ENCODE measurements around the gene ZNF665.
A peak's percentile ranks its signal among the peaks of the same experiment; 100 is the strongest.
"Not testable (repeated sequence)": the region's sequence is repeated elsewhere in the genome, so short reads cannot be mapped to it uniquely, and the experiment has no call there.

The ZNF665 gene

DNA sequence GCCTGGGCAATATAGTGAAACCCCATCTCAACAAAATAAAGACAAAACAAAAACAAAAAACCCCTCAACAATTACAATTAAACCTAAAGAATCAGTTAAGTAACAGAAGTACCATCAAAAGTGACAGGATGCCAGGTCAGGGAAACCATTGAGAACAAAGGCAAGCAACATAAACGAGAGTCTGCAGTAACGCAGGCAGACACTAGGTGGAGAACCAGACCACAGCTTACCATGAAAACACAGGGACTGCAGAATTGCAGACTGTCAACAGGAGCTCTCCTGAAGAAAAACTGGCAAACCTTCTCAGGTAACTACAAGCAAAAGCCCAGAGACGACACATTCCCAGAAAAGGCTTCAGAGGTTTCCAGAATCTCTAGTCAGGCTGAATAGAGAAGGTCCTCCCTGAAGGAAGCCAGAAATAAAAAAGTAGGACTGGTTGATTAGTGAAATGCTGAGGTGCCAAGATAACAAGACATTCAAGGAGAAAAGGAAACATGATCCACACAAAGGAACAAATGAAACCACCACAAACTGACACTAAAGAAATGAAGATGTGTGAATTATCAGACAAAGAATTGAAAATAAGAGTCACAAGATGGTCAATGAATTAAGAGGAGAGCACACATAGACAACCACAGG is 2.2 kb upstream of the ZNF665 start:
- no peak overlapping the region for H3K4me3 ChIP-seq (ENCODE audit: low read depth, low read length)
- DNase-seq (ENCODE audit: low read depth), result peak; percentile 73
- TF ChIP-seq, protein P1, sequence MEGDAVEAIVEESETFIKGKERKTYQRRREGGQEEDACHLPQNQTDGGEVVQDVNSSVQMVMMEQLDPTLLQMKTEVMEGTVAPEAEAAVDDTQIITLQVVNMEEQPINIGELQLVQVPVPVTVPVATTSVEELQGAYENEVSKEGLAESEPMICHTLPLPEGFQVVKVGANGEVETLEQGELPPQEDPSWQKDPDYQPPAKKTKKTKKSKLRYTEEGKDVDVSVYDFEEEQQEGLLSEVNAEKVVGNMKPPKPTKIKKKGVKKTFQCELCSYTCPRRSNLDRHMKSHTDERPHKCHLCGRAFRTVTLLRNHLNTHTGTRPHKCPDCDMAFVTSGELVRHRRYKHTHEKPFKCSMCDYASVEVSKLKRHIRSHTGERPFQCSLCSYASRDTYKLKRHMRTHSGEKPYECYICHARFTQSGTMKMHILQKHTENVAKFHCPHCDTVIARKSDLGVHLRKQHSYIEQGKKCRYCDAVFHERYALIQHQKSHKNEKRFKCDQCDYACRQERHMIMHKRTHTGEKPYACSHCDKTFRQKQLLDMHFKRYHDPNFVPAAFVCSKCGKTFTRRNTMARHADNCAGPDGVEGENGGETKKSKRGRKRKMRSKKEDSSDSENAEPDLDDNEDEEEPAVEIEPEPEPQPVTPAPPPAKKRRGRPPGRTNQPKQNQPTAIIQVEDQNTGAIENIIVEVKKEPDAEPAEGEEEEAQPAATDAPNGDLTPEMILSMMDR (IDR thresholded peaks at IDR 0.05; ENCODE audit: control insufficient read depth, extremely low read depth, insufficient read depth), result peak; percentile 86

DNA sequence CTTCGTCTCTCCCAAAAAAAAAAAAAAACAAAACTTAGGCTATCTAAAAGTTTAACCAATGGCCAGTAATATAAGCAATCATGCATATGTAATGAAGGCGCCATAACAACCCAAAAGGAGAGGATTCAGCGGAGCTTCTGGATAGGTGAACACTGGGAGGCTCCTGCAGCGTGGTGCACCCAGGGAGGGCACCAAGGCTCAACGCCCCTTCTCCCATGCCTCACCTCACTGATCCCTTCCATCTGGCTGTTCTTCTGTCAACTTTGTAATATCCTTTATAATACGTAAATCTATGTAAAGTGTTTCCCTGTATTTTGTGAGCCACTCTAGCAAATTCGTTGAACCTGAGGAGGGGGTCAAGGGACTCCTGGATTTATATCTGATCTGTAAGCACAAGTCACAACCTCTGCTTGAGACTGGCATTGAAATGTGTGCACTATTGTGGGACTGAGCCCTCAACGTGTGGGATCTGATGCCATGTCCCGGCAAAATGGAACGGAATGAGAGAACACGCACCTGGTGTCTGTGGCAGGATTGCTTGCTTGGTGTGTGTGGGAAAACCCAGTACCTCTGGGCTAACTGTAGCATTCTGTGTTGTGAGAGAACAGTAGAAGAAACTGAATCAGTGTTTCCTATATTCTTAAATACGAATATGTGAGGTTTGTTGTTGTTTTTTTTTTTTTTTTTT is 521 bp upstream of the ZNF665 start:
- H3K4me3 ChIP-seq (ENCODE audit: low read depth, low read length), result peak overlapping the region; percentile 95
- TF ChIP-seq, protein P1 (IDR thresholded peaks at IDR 0.05; ENCODE audit: control insufficient read depth, extremely low read depth, insufficient read depth), result no peak
- DNase-seq (ENCODE audit: low read depth), result no peak

DNA sequence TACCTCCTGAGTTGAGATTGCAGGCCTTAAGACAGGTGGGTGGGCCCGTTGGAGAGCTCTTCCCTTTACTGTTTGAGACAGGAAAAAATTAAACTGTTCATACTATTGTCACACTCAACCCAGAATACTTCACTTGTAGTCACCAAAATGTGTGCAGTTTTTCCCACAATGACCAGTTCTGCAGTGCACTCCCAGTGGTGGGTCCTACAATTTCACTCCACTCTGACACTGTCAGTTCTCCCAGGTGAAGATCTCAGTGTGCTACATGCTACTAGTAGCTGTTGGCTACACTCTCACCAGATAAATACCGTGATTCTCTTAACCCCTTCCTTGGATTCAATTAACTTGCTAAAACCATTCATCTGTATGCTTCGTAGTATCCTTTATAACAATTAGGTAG is 2.9 kb downstream of the ZNF665 start:
- H3K4me3 ChIP-seq (ENCODE audit: low read depth, low read length), result no peak overlapping the region
- no peak for DNase-seq (ENCODE audit: low read depth)
- TF ChIP-seq, protein P1 (IDR thresholded peaks at IDR 0.05; ENCODE audit: control insufficient read depth, extremely low read depth, insufficient read depth), result no peak

DNA sequence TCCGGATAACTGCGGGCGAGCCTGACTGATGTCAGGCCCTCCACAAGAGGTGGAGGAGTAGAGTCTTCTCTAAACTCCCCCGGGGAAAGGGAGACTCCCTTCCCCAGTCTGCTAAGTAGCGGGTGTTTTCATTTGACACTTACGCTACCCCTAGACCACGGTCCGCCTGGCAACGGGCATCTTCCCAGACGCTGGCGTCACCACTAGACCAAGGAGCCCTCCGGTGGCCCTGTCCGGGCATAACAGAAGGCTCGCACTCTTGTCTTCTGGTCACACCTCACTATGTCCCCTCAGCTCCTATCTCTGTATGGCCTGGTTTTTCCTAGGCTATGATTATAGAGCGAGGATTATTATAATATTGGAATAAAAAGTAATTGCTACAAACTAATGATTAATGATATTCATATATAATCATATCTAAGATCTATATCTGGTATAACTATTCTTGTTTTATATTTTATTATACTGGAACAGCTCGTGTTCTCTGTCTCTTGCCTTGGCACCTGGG is 3.4 kb downstream of the ZNF665 start:
- not testable (repeated sequence) for H3K4me3 ChIP-seq (ENCODE audit: low read depth, low read length); DNase-seq (ENCODE audit: low read depth)

DNA sequence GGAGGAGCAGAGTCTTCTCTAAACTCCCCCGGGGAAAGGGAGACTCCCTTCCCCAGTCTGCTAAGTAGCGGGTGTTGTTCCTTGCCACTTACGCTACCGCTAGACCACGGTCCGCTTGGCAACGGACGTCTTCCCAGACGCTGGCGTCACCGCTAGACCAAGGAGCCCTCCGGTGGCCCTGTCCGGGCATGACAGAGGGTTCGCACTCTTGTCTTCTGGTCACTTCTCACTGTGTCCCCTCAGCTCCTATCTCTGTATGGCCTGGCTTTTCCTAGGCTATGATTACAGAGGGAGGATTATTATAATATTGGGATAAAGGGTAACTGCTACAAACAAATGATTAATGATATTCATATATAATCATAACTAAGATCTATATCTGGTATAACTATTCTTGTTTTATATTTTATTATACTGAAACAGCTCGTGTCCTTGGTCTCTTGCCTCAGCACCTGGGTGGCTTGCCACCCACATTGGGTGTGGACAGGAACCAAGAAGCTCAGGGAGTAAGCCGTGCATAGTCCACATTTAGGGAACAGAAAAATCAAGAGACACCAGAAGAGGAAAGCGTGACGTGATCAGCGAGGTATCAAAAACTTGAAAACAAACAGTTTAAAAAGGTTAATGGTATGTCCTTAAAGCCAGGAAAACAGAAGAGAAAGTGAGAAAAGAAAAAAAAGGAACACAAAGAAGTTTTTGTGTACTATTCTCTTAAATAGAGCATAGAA is 7.8 kb downstream of the ZNF665 start:
- not testable (repeated sequence) for DNase-seq (ENCODE audit: low read depth); H3K4me3 ChIP-seq (ENCODE audit: low read depth, low read length)

DNA sequence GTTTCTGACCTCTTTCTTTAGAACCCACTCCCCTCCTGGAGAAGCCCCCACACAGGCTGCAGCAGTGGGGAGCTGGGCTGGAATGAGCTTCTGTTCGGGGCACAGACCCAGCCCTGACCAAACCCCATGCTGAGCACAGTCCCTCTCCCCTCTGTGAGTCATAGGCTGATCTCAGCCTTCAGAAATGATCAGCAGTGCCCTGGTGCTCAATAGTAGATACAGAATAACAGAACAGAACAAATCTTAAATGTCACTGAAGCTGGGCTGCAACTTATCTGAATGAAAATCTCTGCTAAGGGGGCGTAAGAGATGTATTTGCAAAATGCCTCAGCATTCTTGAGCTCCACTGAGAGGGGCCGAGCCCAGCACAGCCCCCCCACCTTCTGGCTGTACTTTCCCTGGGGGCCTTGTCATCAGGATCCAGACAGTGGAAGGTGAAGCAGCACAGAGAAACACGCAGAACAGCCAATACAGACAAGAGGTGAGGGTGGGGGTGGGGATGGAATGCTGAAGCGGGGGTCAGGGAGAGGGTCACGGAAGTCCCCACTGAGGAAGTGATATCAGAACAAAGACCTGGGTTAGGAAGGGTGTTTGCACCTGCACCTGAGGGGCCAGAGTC is 9.9 kb downstream of the ZNF665 start:
- no peak overlapping the region for H3K4me3 ChIP-seq (ENCODE audit: low read depth, low read length)
- TF ChIP-seq, protein P1 (IDR thresholded peaks at IDR 0.05; ENCODE audit: control insufficient read depth, extremely low read depth, insufficient read depth), result no peak
- no peak for DNase-seq (ENCODE audit: low read depth)

DNA sequence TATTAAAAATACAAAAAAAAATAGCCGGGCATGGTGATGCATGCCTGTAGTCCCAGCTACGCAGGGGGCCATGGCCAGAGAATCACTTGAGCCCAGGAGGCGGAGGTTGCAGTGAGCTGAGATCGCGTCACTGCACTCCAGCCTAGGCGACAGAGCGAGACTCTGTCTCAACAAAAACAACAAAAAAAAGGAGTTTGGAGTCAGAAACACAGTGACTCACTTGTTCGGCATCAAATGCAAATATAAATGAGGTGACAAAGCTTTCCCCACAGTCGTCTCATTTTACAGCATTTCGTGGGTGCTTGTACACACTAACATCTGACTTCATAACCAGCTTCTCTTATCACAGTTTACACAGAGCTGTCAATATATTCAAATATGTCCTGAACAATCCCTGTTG is 11.0 kb downstream of the ZNF665 start:
- TF ChIP-seq, protein P1 (IDR thresholded peaks at IDR 0.05; ENCODE audit: control insufficient read depth, extremely low read depth, insufficient read depth), result no peak
- no peak overlapping the region for H3K4me3 ChIP-seq (ENCODE audit: low read depth, low read length)
- no peak for DNase-seq (ENCODE audit: low read depth)
